WI38 (cell line): ENCODE data around the gene KCNK13.

ENCODE experiments used
- H3K4me3 ChIP-seq: 2 replicates; pipeline ENCODE4 v1.5.1; 2011; ENCODE audit warnings: low read depth, mild to moderate bottlenecking, control low read depth, low read length
- TF ChIP-seq, protein P1 (sequence below): IDR thresholded peaks from 2 replicates; pipeline ENCODE4 v1.5.1; 2012; ENCODE audit warnings: low read depth, mild to moderate bottlenecking, control low read depth, low read length

The KCNK13 gene

DNA sequence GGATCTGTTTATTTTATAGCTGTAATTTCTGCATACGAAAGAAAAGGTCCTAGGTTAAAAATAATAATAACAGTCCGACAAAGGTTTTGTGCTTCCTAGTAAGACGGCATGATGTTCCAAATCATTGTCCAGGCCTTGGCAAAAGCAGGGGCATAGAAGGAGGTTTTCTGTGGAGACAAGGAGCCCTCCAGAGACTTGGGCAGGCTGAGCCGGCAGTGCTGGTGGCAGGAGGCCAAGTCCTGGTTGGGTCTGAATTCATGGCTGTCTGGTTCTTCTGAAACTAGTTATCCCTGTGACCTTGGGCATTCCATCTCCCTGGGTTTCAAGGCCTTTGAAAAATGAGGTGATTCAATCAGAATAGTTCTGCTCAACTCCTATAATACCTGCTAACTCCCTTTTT is 44.0 kb downstream of the KCNK13 start:
- TF ChIP-seq, protein P1, sequence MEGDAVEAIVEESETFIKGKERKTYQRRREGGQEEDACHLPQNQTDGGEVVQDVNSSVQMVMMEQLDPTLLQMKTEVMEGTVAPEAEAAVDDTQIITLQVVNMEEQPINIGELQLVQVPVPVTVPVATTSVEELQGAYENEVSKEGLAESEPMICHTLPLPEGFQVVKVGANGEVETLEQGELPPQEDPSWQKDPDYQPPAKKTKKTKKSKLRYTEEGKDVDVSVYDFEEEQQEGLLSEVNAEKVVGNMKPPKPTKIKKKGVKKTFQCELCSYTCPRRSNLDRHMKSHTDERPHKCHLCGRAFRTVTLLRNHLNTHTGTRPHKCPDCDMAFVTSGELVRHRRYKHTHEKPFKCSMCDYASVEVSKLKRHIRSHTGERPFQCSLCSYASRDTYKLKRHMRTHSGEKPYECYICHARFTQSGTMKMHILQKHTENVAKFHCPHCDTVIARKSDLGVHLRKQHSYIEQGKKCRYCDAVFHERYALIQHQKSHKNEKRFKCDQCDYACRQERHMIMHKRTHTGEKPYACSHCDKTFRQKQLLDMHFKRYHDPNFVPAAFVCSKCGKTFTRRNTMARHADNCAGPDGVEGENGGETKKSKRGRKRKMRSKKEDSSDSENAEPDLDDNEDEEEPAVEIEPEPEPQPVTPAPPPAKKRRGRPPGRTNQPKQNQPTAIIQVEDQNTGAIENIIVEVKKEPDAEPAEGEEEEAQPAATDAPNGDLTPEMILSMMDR, result no peak
- no peak overlapping the region for H3K4me3 ChIP-seq

DNA sequence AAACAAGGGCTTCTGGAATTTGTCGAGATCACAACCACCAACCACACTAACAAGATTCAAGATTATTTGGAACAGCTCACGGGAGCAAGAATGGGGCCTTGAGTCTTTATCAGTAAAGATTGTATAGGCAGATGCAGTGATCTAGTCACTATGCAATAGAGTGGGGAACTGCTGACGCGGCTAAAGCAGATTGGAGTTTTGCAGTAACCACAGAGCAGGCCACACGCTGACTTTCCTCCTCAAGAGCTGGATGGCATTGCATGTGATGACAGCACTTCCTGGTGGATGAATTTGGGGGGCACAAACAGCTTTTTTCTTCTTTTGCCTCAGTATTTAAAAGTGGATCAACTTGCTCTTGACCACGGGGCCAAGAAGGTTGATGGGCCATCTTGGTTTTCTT is 46.0 kb downstream of the KCNK13 start:
- H3K4me3 ChIP-seq, result no peak overlapping the region
- TF ChIP-seq, protein P1, result no peak

GRCh38 chr14:90109858-90110257 is 48.1 kb downstream of the KCNK13 start:
- H3K4me3 ChIP-seq, result no peak overlapping the region
- TF ChIP-seq, protein P1, result no peak

DNA sequence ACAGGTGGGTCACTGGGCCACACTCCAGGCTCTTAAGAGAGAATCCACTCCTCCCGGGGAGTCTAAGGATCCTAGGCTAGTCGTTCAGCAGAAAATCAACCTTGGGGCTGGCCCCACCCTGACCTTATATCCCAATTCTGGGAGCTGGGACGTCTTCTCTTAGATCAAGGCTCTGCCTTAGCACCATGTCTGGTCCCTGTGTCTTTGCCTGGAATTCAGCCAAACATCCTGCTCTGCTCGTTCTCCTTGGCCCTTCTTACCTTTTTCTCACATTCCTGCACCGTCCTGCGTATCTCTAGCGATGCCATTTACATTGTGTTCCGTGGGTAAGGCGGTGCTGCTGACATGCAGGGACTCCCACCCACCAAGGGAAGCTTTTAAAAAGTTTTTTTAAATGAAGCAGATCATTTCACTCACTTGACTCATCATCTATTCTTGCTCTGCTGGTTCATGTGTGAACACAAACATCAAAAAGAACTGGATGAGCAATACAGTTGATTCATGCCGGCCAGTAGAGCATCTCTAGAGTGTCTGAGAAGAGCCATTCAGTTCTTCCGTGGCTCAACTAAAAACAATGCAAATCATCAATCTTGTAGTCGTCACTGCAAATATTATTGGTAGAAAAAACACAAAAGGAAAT is 50.2 kb downstream of the KCNK13 start:
- TF ChIP-seq, protein P1, result no peak
- H3K4me3 ChIP-seq, result no peak overlapping the region

GRCh38 chr14:90114554-90114953 is 52.8 kb downstream of the KCNK13 start:
- TF ChIP-seq, protein P1, result no peak
- H3K4me3 ChIP-seq, result no peak overlapping the region

GRCh38 chr14:90115780-90116179 is 54.0 kb downstream of the KCNK13 start:
- TF ChIP-seq, protein P1, result no peak

DNA sequence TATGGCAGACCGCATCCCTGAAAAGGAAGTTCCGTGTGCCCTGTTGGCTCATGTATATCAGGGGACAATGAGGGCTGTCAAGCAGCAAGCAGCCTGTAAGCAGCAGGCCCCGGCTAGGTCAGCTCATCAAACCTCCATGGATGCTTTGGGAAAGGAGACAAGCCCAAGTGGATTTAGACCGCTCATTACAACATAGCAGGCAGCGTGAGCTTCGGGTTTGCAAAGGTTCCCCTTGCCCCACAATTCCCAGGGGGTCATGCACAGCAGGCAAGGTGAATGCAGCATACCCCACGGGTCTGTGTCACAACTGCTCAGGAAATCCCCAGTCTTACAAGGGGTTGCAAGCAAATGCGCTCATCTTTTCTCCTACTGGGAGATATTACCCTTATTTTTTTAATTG is 54.6 kb downstream of the KCNK13 start:
- H3K4me3 ChIP-seq, result no peak overlapping the region
- TF ChIP-seq, protein P1, result no peak

More at GRCh38 chr14:90115780-90116179, 54.0 kb downstream of the KCNK13 start:
- no peak overlapping the region for H3K4me3 ChIP-seq
